OCI-LY7 (cell line): ENCODE data around the gene NSD2. TPM values are rescaled to one million over a fixed set of nuclear protein-coding genes. Genes with fewer than 3 reads are reported as not detected.

ENCODE experiments used
- BruUV-seq: library from RNA; stranded (reverse); fragments of 400-500 nt; replicated peaks from 2 replicates; lab custom pipeline; 2021; lab: Mats Ljungman, UMichigan
- CTCF ChIA-PET: fragments of 300-600 bp; sonication (Branson Sonifier 250); formaldehyde crosslinking; loops from one replicate; lab custom pipeline; 2022; ENCODE audit warnings: antibody characterized with exemption; ENCODE audit not compliant: unreplicated experiment; lab: Charles Lee
- POLR2A ChIA-PET: fragments of 300-600 bp; sonication (Branson Sonifier 250); formaldehyde crosslinking; loops from one replicate; lab custom pipeline; 2022; ENCODE audit warnings: antibody characterized with exemption; lab: Charles Lee
- DNase-seq: peaks from one replicate; pipeline ENCODE4 v3.0.0-alpha.2; 2015; ENCODE audit warnings: low spot score
- H2AFZ ChIP-seq: fragments of 200-600 bp; sonication (generic), shearing (Covaris generic); 2 replicates; pipeline ENCODE4 v1.6.1; 2014; ENCODE audit warnings: mild to moderate bottlenecking, antibody characterized with exemption, low read length, moderate library complexity
- H3K27ac ChIP-seq: fragments of 200-600 bp; sonication (generic); 2 replicates; pipeline ENCODE4 v1.5.1; 2014; ENCODE audit warnings: mixed run types, low read depth, mild to moderate bottlenecking, moderate library complexity, low read length, inconsistent platforms; ENCODE audit not compliant: poor library complexity, severe bottlenecking
- H3K36me3 ChIP-seq: fragments of 200-600 bp; sonication (generic); 2 replicates; pipeline ENCODE4 v1.6.1; 2014; ENCODE audit warnings: mild to moderate bottlenecking, antibody characterized with exemption, low read length, moderate library complexity, mixed read lengths; ENCODE audit not compliant: insufficient read depth
- H3K4me1 ChIP-seq: fragments of 200-600 bp; sonication (generic); 2 replicates; pipeline ENCODE4 v1.5.1; 2014; ENCODE audit warnings: mild to moderate bottlenecking, low read length; ENCODE audit not compliant: insufficient read depth, poor library complexity, severe bottlenecking
- H3K4me2 ChIP-seq: fragments of 200-600 bp; sonication (generic); 2 replicates; pipeline ENCODE4 v1.6.1; 2014; ENCODE audit warnings: mild to moderate bottlenecking, low read length
- H3K4me3 ChIP-seq: fragments of 200-600 bp; sonication (generic); 2 replicates; pipeline ENCODE4 v1.5.1; 2014; ENCODE audit warnings: mild to moderate bottlenecking, low read depth, low read length; ENCODE audit not compliant: poor library complexity, severe bottlenecking
- H3K79me2 ChIP-seq: fragments of 200-600 bp; sonication (generic); 2 replicates; pipeline ENCODE4 v1.6.1; 2016; ENCODE audit warnings: low read depth, mild to moderate bottlenecking, low read length, moderate library complexity, mixed read lengths; ENCODE audit not compliant: insufficient read depth
- H3K9me2 ChIP-seq: fragments of 200-600 bp; sonication (generic); 2 replicates; pipeline ENCODE4 v1.6.1; 2016; ENCODE audit warnings: mild to moderate bottlenecking, low read length, mixed read lengths; ENCODE audit not compliant: insufficient read depth
- H3K9me3 ChIP-seq: fragments of 200-600 bp; sonication (generic); 2 replicates; pipeline ENCODE4 v1.6.1; 2014; ENCODE audit warnings: mild to moderate bottlenecking, mixed run types, low read length, mixed read lengths
- H4K20me1 ChIP-seq: fragments of 200-600 bp; sonication (generic); 2 replicates; pipeline ENCODE4 v1.6.1; 2014; ENCODE audit warnings: mild to moderate bottlenecking, antibody characterized with exemption, low read length, moderate library complexity, mixed read lengths; ENCODE audit not compliant: insufficient read depth
- CTCF ChIP-seq: fragments of 200-600 bp; sonication (generic); conservative IDR thresholded peaks from 2 replicates; pipeline ENCODE4 v1.5.1; 2014; ENCODE audit warnings: mild to moderate bottlenecking, antibody characterized with exemption, low read length, moderate library complexity, mixed read lengths
- EZH2phosphoT487 ChIP-seq: fragments of 200-600 bp; sonication (generic); IDR thresholded peaks from 2 replicates; pipeline ENCODE4 v1.6.1; 2018; ENCODE audit warnings: low read depth, borderline replicate concordance, mild to moderate bottlenecking, mixed run types, antibody characterized with exemption, low read length, moderate library complexity, mixed read lengths
- intact Hi-C: fragments of 100-400 bp; cut with micrococcal nuclease; formaldehyde crosslinking; loops from one replicate; pipeline ENCODE4 v1.10.0; 2022; ENCODE audit not compliant: unreplicated experiment
- total RNA-seq, 2 experiments: library from RNA; depleted of rRNA in 1 of 2; stranded (reverse); fragments of >200 nt in 1 of 2; shearing (Covaris generic) in 1 of 2; gene quantifications; 2 replicates each; pipeline ENCODE4 v1.2.3, GENCODE V29; 2014 to 2022

Gene NSD2
- total RNA-seq, 2 experiments from 2014 or later: 169 to 329 TPM

- BruUV-seq: TSS peak; percentile 82
- Histone ChIP-seq H3K4me2 (peak overlapping the region; percentile 98), H3K79me2 (peaks cover 38% of the 10 kb centered on the region; the same call in 1 of the 2 replicates), H3K9me2 (no peaks in the 10 kb centered on the region), H3K36me3 (peaks cover 14% of the 10 kb centered on the region; the same call in 1 of the 2 replicates), H3K4me1 (peaks cover 15% of the 10 kb centered on the region), H3K27ac (no peak overlapping the region), H2AFZ (no peak overlapping the region; the same call in 1 of the 2 replicates), H3K4me3 (peak overlapping the region; percentile 99), H3K9me3 (no peaks in the 10 kb centered on the region), H4K20me1 (no peaks in the 10 kb centered on the region)
- DNase-seq: no peak
- POLR2A ChIA-PET: interaction anchor here (1.0 kb wide), 1 partner anchor 16 kb away, joined by 3 read pairs; no protein-coding TSS in a partner anchor
- intact Hi-C loops: loop anchor here (2.0 kb wide), 1 partner anchor 44 kb away; no protein-coding TSS in a partner anchor
- CTCF ChIA-PET: no interaction called here
- TF ChIP-seq CTCF (no peak), EZH2phosphoT487 (no peak)
These were observed 16.4 kb upstream of the NSD2 start for GRCh38 chr4:1854752-1855151.

GRCh38 chr4:1855333-1856070, 15.7 kb upstream of the NSD2 start:
- Histone ChIP-seq H3K27ac (peak overlapping the region; percentile 18), H3K4me3 (peak overlapping the region; percentile 99), H3K36me3 (peaks cover 14% of the 10 kb centered on the region; the same call in 1 of the 2 replicates), H2AFZ (peak overlapping the region; percentile 86), H3K4me1 (peaks cover 15% of the 10 kb centered on the region), H3K79me2 (peaks cover 33% of the 10 kb centered on the region; the same call in 1 of the 2 replicates), H3K9me3 (no peaks in the 10 kb centered on the region), H3K4me2 (peak overlapping the region; percentile 98), H4K20me1 (no peaks in the 10 kb centered on the region), H3K9me2 (no peaks in the 10 kb centered on the region)
- CTCF ChIA-PET: interaction anchor here (1.5 kb wide), 1 partner anchor 26 kb away, joined by 4 read pairs; no protein-coding TSS in a partner anchor
- peak; percentile 30 for DNase-seq
- TF ChIP-seq EZH2phosphoT487: no peak
- TF ChIP-seq CTCF: no peak
- POLR2A ChIA-PET: interaction anchor here (1.0 kb wide), 2 partner anchors 15 to 141 kb away, joined by 3 read pairs; no protein-coding TSS in a partner anchor
- BruUV-seq: no TSS peak
- intact Hi-C loops: loop anchor here (1.0 to 2.0 kb wide), 3 partner anchors 15 to 134 kb away; partner anchors contain the start of genes TACC3 and TMEM129
